Keratinocyte (primary cell): ENCODE data around the gene IL1B. TPM values are rescaled to one million over a fixed set of nuclear protein-coding genes. Genes with fewer than 3 reads are reported as not detected.

ENCODE experiments used
- DNase-seq: peaks from one replicate; pipeline ENCODE4 v3.0.0-alpha.2; 2011; ENCODE audit warnings: low read depth, missing footprints, low spot score
- FAIRE-seq: peaks from 2 replicates; lab custom pipeline; 2011; peaks lifted over from hg19 to GRCh38; lab: Jason Lieb, UNC
- H2AFZ ChIP-seq: 2 replicates; pipeline ENCODE4 v1.6.0; 2012; ENCODE audit warnings: low read length, control low read depth, inconsistent platforms; ENCODE audit not compliant: control insufficient read depth
- H3K27ac ChIP-seq: 2 replicates; pipeline ENCODE4 v1.5.1; 2011; ENCODE audit warnings: low read length; ENCODE audit not compliant: control insufficient read depth, insufficient read depth
- H3K27me3 ChIP-seq: 3 replicates; pipeline ENCODE4 v1.6.0; 2011; ENCODE audit warnings: low read length; ENCODE audit not compliant: control insufficient read depth, insufficient read depth; ENCODE audit errors: extremely low read depth
- H3K36me3 ChIP-seq, 2 experiments: 2 replicates in 1 of 2; 3 replicates in 1 of 2; pipeline ENCODE4 v1.5.1; 2011; ENCODE audit warnings: low read length in 2 of 2, mild to moderate bottlenecking in 1 of 2; ENCODE audit not compliant: control insufficient read depth in 2 of 2, insufficient read depth in 2 of 2; ENCODE audit errors: extremely low read depth in 1 of 2
- H3K4me1 ChIP-seq: 3 replicates; pipeline ENCODE4 v1.5.1; 2011; ENCODE audit warnings: low read length; ENCODE audit not compliant: control insufficient read depth, insufficient read depth; ENCODE audit errors: extremely low read depth
- H3K4me2 ChIP-seq: 3 replicates; pipeline ENCODE4 v1.6.0; 2011; ENCODE audit warnings: low read depth, low read length; ENCODE audit not compliant: control insufficient read depth, insufficient read depth; ENCODE audit errors: extremely low read depth
- H3K4me3 ChIP-seq, 3 experiments: fragments of 200-600 bp in 1 of 3; sonication (generic) in 1 of 3; 2 replicates in 2 of 3; 3 replicates in 1 of 3; pipeline ENCODE4 v1.5.1; 2011 to 2016; ENCODE audit warnings: low read length in 3 of 3, mild to moderate bottlenecking in 3 of 3, control low read depth in 2 of 3, inconsistent platforms in 1 of 3, low read depth in 1 of 3, mixed read lengths in 1 of 3, mixed run types in 1 of 3, moderate library complexity in 1 of 3; ENCODE audit not compliant: control insufficient read depth in 2 of 3, insufficient read depth in 2 of 3; ENCODE audit errors: extremely low read depth in 1 of 3
- H3K79me2 ChIP-seq: 2 replicates; pipeline ENCODE4 v1.6.0; 2012; ENCODE audit warnings: low read length; ENCODE audit not compliant: control insufficient read depth, insufficient read depth
- H3K9ac ChIP-seq: 3 replicates; pipeline ENCODE4 v1.6.0; 2011; ENCODE audit warnings: low read length; ENCODE audit not compliant: control insufficient read depth, insufficient read depth; ENCODE audit errors: extremely low read depth
- H3K9me1 ChIP-seq: 3 replicates; pipeline ENCODE4 v1.6.0; 2011; ENCODE audit warnings: low read length; ENCODE audit not compliant: control insufficient read depth, insufficient read depth; ENCODE audit errors: extremely low read depth
- H3K9me3 ChIP-seq: 2 replicates; pipeline ENCODE4 v1.5.1; 2012; ENCODE audit warnings: low read depth, low read length; ENCODE audit not compliant: control insufficient read depth
- H4K20me1 ChIP-seq: 3 replicates; pipeline ENCODE4 v1.6.0; 2011; ENCODE audit warnings: low read length; ENCODE audit not compliant: control insufficient read depth, insufficient read depth; ENCODE audit errors: extremely low read depth
- CTCF ChIP-seq, 3 experiments: IDR thresholded peaks in 1 of 3; conservative IDR thresholded peaks in 1 of 3; optimal IDR thresholded peaks in 1 of 3; 2 replicates in 2 of 3; 3 replicates in 1 of 3; pipeline versions ENCODE3 to v1.5.1; 2011; ENCODE audit warnings: low read length in 3 of 3, mild to moderate bottlenecking in 3 of 3, moderate library complexity in 2 of 3, control low read depth in 1 of 3, inconsistent platforms in 1 of 3; ENCODE audit not compliant: insufficient read depth in 2 of 3; ENCODE audit errors: extremely low read depth in 1 of 3
- EZH2 ChIP-seq: IDR thresholded peaks from one replicate; pipeline ENCODE4 v1.6.1; 2012; ENCODE audit warnings: inconsistent platforms, mild to moderate bottlenecking, low read length, moderate library complexity
- dilution Hi-C: fragments of 300-500 bp; cut with MboI; formaldehyde crosslinking; loops from one replicate; pipeline ENCODE4 v1.7.0; 2020; ENCODE audit warnings: low sequenced_read_pairs; ENCODE audit not compliant: extremely low pct_ligation_motif_present
- polyA plus RNA-seq, 5 experiments: library from polyadenylated mRNA; depleted of rRNA in 3 of 5; stranded (reverse) in 3 of 5; stranded (forward) in 1 of 5; unstranded in 1 of 5; fragments of >200 nt; gene quantifications; 1 replicate in 1 of 5; 2 replicates in 3 of 5; 3 replicates in 1 of 5; pipeline versions ENCODE4 v1.2.1 to v1.2.3, GENCODE V29; 2011 to 2012; ENCODE audit warnings: missing spikeins in 2 of 5, low read depth in 1 of 5, low replicate concordance in 1 of 5

The IL1B gene
- polyA plus RNA-seq, 1 donor (not counting 4 experiments of a cell fraction or from before 2014, with no cell fraction given), result 232 TPM

DNA sequence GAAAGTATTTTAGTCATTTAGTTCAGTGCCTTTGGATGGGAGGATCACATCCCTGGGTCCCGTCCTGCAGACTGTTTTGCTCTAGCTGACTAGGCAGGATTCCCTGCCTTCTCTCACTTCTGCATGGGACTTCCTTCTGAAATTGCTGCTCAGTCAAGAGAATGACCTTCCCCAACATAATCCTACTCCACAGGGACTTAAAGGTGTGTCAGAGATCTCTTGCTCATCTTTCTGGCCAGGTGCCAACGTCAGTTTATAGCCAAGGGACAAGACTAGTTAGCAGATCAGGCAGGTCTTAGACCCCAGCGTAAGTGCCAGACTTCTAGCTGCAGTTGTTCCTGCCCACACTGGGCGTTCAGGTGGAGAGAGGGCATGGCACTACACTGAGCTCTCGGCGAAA lies 9.5 kb upstream of the IL1B start:
- no peak for TF ChIP-seq EZH2
- TF ChIP-seq CTCF (optimal IDR thresholded peaks at IDR 0.05 in 1 of 3, IDR thresholded peaks at IDR 0.05 in 1 of 3, conservative IDR thresholded peaks at IDR 0.05 in 1 of 3; ENCODE audit: extremely low read depth in 1 of 3, insufficient read depth in 2 of 3, low read length in 3 of 3), result no peak
- Histone ChIP-seq H3K4me1 (peaks cover 6% of the 10 kb centered on the region), H3K9me1 (no peaks in the 10 kb centered on the region), H2AFZ (no peak overlapping the region), H3K4me2 (no peak overlapping the region), H3K27me3 (no peaks in the 10 kb centered on the region), H4K20me1 (no peaks in the 10 kb centered on the region), H3K9me3 (no peaks in the 10 kb centered on the region), H3K9ac (no peak overlapping the region), H3K4me3 (no peak overlapping the region), H3K36me3 (no peaks in the 10 kb centered on the region), H3K27ac (no peak overlapping the region), H3K79me2 (no peaks in the 10 kb centered on the region)
- dilution Hi-C loops, result no loop called here
- DNase-seq (no peak), FAIRE-seq (no peak)

DNA sequence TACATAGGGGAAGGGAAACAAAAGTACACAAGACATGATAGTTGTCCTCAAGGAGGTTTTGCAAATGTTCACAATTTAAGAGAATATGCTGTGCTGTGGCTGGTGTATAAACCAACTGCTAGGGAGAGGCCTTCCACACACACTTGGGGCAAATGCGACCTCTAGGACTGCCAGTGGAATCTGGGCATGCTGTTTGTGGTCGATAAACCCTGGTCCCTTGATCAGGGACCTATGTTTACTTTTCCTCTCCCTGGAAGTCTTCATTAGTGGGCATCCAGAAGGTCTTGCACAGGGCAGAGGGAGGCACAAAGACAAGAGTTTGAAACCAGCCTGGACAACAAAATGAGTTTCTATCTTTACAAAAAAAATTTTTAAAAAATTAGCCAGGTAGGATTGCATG lies 7.3 kb upstream of the IL1B start:
- Histone ChIP-seq H3K79me2 (no peaks in the 10 kb centered on the region), H3K9me3 (no peaks in the 10 kb centered on the region), H3K4me2 (no peak overlapping the region), H3K9me1 (no peaks in the 10 kb centered on the region), H3K9ac (no peak overlapping the region), H3K36me3 (no peaks in the 10 kb centered on the region), H2AFZ (no peak overlapping the region), H4K20me1 (no peaks in the 10 kb centered on the region), H3K27ac (no peak overlapping the region), H3K4me1 (peaks cover 21% of the 10 kb centered on the region), H3K27me3 (no peaks in the 10 kb centered on the region), H3K4me3 (no peak overlapping the region)
- FAIRE-seq (no peak), DNase-seq (no peak)
- dilution Hi-C loops, result no loop called here
- no peak for TF ChIP-seq EZH2
- TF ChIP-seq CTCF (optimal IDR thresholded peaks at IDR 0.05 in 1 of 3, IDR thresholded peaks at IDR 0.05 in 1 of 3, conservative IDR thresholded peaks at IDR 0.05 in 1 of 3; ENCODE audit: extremely low read depth in 1 of 3, insufficient read depth in 2 of 3, low read length in 3 of 3), result no peak
